Activated effector memory CD4-positive, alpha-beta T cell treated with Interleukin-2 at 50 U/mL for 16 hours (primary cell): ENCODE data around the gene UGGT2.
"Not testable (repeated sequence)": the region's sequence is repeated elsewhere in the genome, so short reads cannot be mapped to it uniquely, and the experiment has no call there.

Source experiments
- DNase-seq: peaks from one replicate; pipeline ENCODE4 v3.0.0-alpha.2; 2020

Gene UGGT2

GRCh38 chr13:96046449-96047126, 6.6 kb downstream of the UGGT2 start:
- DNase-seq = not testable (repeated sequence)

- no peak for DNase-seq
Observed at GRCh38 chr13:96044238-96044637, 9.0 kb downstream of the UGGT2 start.

GRCh38 chr13:96041326-96042110, 11.7 kb downstream of the UGGT2 start:
- no peak for DNase-seq

- no peak for DNase-seq
Observed at GRCh38 chr13:96036515-96036914, 16.7 kb downstream of the UGGT2 start.

GRCh38 chr13:96034662-96035061, 18.5 kb downstream of the UGGT2 start:
- DNase-seq = no peak

- no peak for DNase-seq
Observed at GRCh38 chr13:96033220-96034015, 19.8 kb downstream of the UGGT2 start.

- DNase-seq = no peak
Observed at GRCh38 chr13:96032717-96033116, 20.5 kb downstream of the UGGT2 start.

GRCh38 chr13:96029002-96029401, 24.2 kb downstream of the UGGT2 start:
- no peak for DNase-seq

GRCh38 chr13:96027496-96027895, 25.7 kb downstream of the UGGT2 start:
- no peak for DNase-seq

GRCh38 chr13:96025283-96025682, 27.9 kb downstream of the UGGT2 start:
- no peak for DNase-seq

- no peak for DNase-seq
Observed at GRCh38 chr13:96020931-96021330, 32.3 kb downstream of the UGGT2 start.

GRCh38 chr13:96020155-96020575, 33.0 kb downstream of the UGGT2 start:
- no peak for DNase-seq

GRCh38 chr13:96018135-96018534, 35.1 kb downstream of the UGGT2 start:
- DNase-seq = no peak

GRCh38 chr13:96011291-96011872, 41.8 kb downstream of the UGGT2 start:
- no peak for DNase-seq

- DNase-seq = no peak
Observed at GRCh38 chr13:96003304-96003703, 49.9 kb downstream of the UGGT2 start.

GRCh38 chr13:96002322-96003131, 50.7 kb downstream of the UGGT2 start:
- DNase-seq = no peak

- DNase-seq = no peak
Observed at GRCh38 chr13:96000069-96000468, 53.1 kb downstream of the UGGT2 start.

GRCh38 chr13:95987841-95988240, 65.4 kb downstream of the UGGT2 start:
- DNase-seq = no peak

GRCh38 chr13:95982144-95982543, 71.1 kb downstream of the UGGT2 start:
- no peak for DNase-seq

GRCh38 chr13:95972651-95973050, 80.5 kb downstream of the UGGT2 start:
- DNase-seq = not testable (repeated sequence)

GRCh38 chr13:95970878-95971277, 82.3 kb downstream of the UGGT2 start:
- no peak for DNase-seq

- no peak for DNase-seq
Observed at GRCh38 chr13:95968906-95969305, 84.3 kb downstream of the UGGT2 start.
